Ovary (tissue), 3 donors: ENCODE data around the gene HOXD9.

Experiments
- EP300 ChIP-seq: sonication (generic); formaldehyde crosslinking; IDR thresholded peaks from one replicate; pipeline ENCODE4 v1.6.1; 2017; ENCODE audit warnings: antibody characterized with exemption
- POLR2A ChIP-seq: fragments of 450-650 bp; IDR thresholded peaks from one replicate; pipeline ENCODE4 v1.6.1; 2017; ENCODE audit warnings: antibody characterized with exemption, mild to moderate bottlenecking, moderate library complexity
- TF ChIP-seq, protein P1 (sequence below), 3 donors: fragments of 450-650 bp in 2 of 3; fragments of 200-600 bp in 1 of 3; IDR thresholded peaks; one replicate each; pipeline versions ENCODE4 v1.5.1 to v1.8.0; 2016 to 2022; ENCODE audit warnings: antibody characterized with exemption in 3 of 3, mild to moderate bottlenecking in 1 of 3
- donor health status: DM: no; HTN: no; CAD: no.

DNA sequence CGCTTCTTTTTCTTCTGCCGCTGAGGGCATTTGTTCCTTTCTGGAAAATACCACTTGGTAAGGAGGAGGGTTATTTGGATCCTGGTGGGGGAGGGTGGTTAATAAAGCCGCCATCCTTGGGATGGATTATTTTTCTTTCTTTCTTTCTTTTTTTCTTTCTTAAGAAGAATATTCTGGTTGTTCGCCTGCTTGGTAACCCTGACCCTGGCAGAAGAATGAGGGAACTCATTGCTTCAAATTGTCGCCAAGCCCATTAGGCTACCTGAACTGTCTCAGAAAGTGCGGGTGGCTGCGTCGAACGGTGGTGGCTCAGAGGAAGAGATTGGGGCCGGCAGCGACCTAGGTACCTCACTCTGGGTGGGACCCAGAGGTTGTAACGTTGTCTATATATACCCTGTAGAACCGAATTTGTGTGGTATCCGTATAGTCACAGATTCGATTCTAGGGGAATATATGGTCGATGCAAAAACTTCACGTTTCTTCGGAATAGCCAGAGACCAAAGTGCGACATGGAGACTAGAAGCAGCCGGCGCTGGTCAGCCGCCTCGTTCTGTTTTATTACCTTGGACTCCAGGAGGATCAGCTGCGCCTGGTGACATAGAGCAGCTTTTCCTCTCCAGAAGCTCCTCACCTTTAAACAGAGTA lies 27.5 kb downstream of the HOXD9 start:
- TF ChIP-seq POLR2A (no peak), EP300 (no peak)
- TF ChIP-seq, protein P1, sequence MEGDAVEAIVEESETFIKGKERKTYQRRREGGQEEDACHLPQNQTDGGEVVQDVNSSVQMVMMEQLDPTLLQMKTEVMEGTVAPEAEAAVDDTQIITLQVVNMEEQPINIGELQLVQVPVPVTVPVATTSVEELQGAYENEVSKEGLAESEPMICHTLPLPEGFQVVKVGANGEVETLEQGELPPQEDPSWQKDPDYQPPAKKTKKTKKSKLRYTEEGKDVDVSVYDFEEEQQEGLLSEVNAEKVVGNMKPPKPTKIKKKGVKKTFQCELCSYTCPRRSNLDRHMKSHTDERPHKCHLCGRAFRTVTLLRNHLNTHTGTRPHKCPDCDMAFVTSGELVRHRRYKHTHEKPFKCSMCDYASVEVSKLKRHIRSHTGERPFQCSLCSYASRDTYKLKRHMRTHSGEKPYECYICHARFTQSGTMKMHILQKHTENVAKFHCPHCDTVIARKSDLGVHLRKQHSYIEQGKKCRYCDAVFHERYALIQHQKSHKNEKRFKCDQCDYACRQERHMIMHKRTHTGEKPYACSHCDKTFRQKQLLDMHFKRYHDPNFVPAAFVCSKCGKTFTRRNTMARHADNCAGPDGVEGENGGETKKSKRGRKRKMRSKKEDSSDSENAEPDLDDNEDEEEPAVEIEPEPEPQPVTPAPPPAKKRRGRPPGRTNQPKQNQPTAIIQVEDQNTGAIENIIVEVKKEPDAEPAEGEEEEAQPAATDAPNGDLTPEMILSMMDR (IDR thresholded peaks at IDR 0.05), result no peak
